Loucy (cell line): ENCODE results near the gene CENPB.

Source experiments
- H2AFZ ChIP-seq: fragments of 200-600 bp; sonication (generic); 2 replicates; pipeline ENCODE4 v1.6.0; 2016; ENCODE audit warnings: antibody characterized with exemption, mild to moderate bottlenecking, low read length, moderate library complexity
- H3F3A ChIP-seq: fragments of 200-600 bp; 2 replicates; pipeline ENCODE4 v1.6.0; 2016; ENCODE audit warnings: antibody characterized with exemption, low read depth, mild to moderate bottlenecking
- H3K27me3 ChIP-seq: fragments of 200-600 bp; sonication (generic); 2 replicates; pipeline ENCODE4 v1.6.1; 2014; ENCODE audit warnings: low read length, mild to moderate bottlenecking; ENCODE audit not compliant: insufficient read depth, poor library complexity, severe bottlenecking
- H3K36me3 ChIP-seq: fragments of 200-600 bp; sonication (generic); 2 replicates; pipeline ENCODE4 v1.6.1; 2016; ENCODE audit warnings: low read length; ENCODE audit not compliant: insufficient read depth
- H3K4me1 ChIP-seq: fragments of 200-600 bp; sonication (generic); 2 replicates; pipeline ENCODE4 v1.5.1; 2014; ENCODE audit warnings: low read length, mild to moderate bottlenecking; ENCODE audit not compliant: insufficient read depth, poor library complexity, severe bottlenecking
- H3K4me2 ChIP-seq: fragments of 200-600 bp; sonication (generic); 2 replicates; pipeline ENCODE4 v1.6.0; 2014; ENCODE audit warnings: antibody characterized with exemption, low read length, low read depth, mild to moderate bottlenecking; ENCODE audit not compliant: poor library complexity, severe bottlenecking
- H3K4me3 ChIP-seq: fragments of 200-600 bp; sonication (generic); 2 replicates; pipeline ENCODE4 v1.5.1; 2014; ENCODE audit warnings: low read length, mild to moderate bottlenecking, mixed read lengths; ENCODE audit not compliant: poor library complexity, severe bottlenecking
- H3K79me2 ChIP-seq: fragments of 200-600 bp; sonication (generic); 2 replicates; pipeline ENCODE4 v1.6.1; 2014; ENCODE audit warnings: low read length; ENCODE audit not compliant: insufficient read depth
- H3K9ac ChIP-seq: fragments of 200-600 bp; sonication (generic); 2 replicates; pipeline ENCODE4 v1.6.0; 2014; ENCODE audit warnings: mild to moderate bottlenecking, low read depth, low read length, moderate library complexity; ENCODE audit not compliant: poor library complexity, severe bottlenecking
- H3K9me2 ChIP-seq: fragments of 200-600 bp; sonication (generic); replicated peaks from 2 replicates; pipeline ENCODE4 v1.6.1; 2016; ENCODE audit warnings: low read depth, low read length, mixed read lengths
- H3K9me3 ChIP-seq: fragments of 200-600 bp; sonication (generic); 2 replicates; pipeline ENCODE4 v1.6.1; 2014; ENCODE audit warnings: mild to moderate bottlenecking, antibody characterized with exemption, low read length, low read depth; ENCODE audit not compliant: insufficient read depth
- H4K20me1 ChIP-seq: fragments of 200-600 bp; sonication (generic); 2 replicates; pipeline ENCODE4 v1.6.0; 2014; ENCODE audit warnings: antibody characterized with exemption, low read length, mild to moderate bottlenecking; ENCODE audit not compliant: insufficient read depth, poor library complexity, severe bottlenecking
- EZH2phosphoT487 ChIP-seq: fragments of 200-600 bp; IDR thresholded peaks from 2 replicates; pipeline ENCODE4 v1.6.1; 2018; ENCODE audit warnings: antibody characterized with exemption, mild to moderate bottlenecking, moderate library complexity, borderline replicate concordance
- TF ChIP-seq, protein P1 (sequence below): fragments of 200-600 bp; sonication (generic); conservative IDR thresholded peaks from 2 replicates; pipeline ENCODE4 v1.5.1; 2014; ENCODE audit warnings: mild to moderate bottlenecking, antibody characterized with exemption, low read length

The CENPB gene

DNA sequence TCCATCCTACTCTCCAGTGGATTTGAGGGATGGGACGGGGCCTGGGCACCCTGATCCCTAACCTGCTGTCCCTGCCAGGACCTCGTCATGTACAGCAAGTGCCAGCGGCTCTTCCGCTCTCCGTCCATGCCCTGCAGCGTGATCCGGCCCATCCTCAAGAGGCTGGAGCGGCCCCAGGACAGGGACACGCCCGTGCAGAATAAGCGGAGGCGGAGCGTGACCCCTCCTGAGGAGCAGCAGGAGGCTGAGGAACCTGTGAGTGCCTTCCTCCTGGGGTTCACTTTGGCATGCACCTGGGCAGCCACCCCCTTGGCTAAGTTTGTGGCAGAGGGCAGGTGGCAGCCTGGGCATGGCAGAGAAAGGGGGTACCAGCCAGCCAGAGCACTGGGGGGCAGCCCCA lies 15.3 kb upstream of the CENPB start:
- H3F3A ChIP-seq, result peaks cover 1% of the 10 kb centered on the region; the same call in 1 of the 2 replicates
- H3K36me3 ChIP-seq, result peaks cover 57% of the 10 kb centered on the region; the same call in 1 of the 2 replicates
- H2AFZ ChIP-seq, result no peak overlapping the region
- H3K9me3 ChIP-seq, result no peaks in the 10 kb centered on the region
- H3K4me2 ChIP-seq, result no peak overlapping the region
- no peaks in the 10 kb centered on the region for H3K27me3 ChIP-seq
- TF ChIP-seq EZH2phosphoT487, result no peak
- TF ChIP-seq, protein P1, sequence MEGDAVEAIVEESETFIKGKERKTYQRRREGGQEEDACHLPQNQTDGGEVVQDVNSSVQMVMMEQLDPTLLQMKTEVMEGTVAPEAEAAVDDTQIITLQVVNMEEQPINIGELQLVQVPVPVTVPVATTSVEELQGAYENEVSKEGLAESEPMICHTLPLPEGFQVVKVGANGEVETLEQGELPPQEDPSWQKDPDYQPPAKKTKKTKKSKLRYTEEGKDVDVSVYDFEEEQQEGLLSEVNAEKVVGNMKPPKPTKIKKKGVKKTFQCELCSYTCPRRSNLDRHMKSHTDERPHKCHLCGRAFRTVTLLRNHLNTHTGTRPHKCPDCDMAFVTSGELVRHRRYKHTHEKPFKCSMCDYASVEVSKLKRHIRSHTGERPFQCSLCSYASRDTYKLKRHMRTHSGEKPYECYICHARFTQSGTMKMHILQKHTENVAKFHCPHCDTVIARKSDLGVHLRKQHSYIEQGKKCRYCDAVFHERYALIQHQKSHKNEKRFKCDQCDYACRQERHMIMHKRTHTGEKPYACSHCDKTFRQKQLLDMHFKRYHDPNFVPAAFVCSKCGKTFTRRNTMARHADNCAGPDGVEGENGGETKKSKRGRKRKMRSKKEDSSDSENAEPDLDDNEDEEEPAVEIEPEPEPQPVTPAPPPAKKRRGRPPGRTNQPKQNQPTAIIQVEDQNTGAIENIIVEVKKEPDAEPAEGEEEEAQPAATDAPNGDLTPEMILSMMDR, result no peak
- no peaks in the 10 kb centered on the region for H3K9me2 ChIP-seq
- H3K79me2 ChIP-seq, result peaks cover 47% of the 10 kb centered on the region
- H3K4me1 ChIP-seq, result peaks cover 30% of the 10 kb centered on the region
- no peak overlapping the region for H3K4me3 ChIP-seq
- no peak overlapping the region for H3K9ac ChIP-seq
- peaks cover 27% of the 10 kb centered on the region for H4K20me1 ChIP-seq

DNA sequence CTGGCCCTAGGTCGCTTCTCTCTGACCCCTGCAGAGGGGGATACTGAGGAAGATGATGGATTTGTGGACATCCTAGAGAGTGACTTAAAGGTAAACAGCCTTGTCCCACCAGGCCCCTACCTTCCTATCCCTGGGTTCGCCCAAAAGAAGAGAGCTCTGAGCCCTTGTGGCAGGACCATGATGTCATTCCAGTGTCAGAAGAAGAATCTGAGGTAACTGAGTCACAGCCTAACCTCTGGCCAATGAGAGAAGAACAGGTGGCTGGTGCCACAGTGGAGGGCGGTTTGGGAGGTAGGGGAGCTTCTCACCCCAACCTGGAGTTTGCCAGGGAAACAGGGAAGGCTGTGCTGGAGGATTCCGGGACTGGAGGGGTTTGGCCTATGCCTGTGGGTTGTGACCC lies 14.8 kb upstream of the CENPB start:
- Histone ChIP-seq H3K36me3 (peaks cover 57% of the 10 kb centered on the region; the same call in 1 of the 2 replicates), H3K9me3 (no peaks in the 10 kb centered on the region), H3K27me3 (no peaks in the 10 kb centered on the region), H3K4me2 (no peak overlapping the region), H3K4me1 (peaks cover 33% of the 10 kb centered on the region), H3K9ac (no peak overlapping the region), H2AFZ (no peak overlapping the region), H3K79me2 (peaks cover 53% of the 10 kb centered on the region), H3K4me3 (no peak overlapping the region), H3K9me2 (no peaks in the 10 kb centered on the region), H3F3A (no peaks in the 10 kb centered on the region), H4K20me1 (peaks cover 31% of the 10 kb centered on the region)
- no peak for TF ChIP-seq EZH2phosphoT487
- TF ChIP-seq, protein P1, result no peak

DNA sequence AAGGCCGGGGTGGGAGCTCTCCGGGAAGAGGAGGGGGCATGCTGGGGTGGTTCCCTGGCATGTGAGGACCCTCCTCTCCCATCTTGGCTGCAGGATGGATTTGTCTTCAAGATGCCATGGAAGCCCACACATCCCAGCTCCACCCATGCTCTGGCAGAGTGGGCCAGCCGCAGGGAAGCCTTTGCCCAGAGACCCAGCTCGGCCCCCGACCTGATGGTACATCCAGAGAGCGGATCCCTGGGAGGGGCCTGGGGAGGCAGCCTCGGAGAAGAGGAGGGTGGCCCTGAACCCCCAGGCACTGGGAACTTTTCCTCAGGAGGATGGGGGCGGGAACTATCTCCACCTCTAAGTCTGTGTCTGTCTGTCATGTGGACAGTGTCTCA lies 14.3 kb upstream of the CENPB start:
- H3F3A ChIP-seq, result no peaks in the 10 kb centered on the region
- H3K9ac ChIP-seq, result no peak overlapping the region
- no peak overlapping the region for H3K4me3 ChIP-seq
- peaks cover 54% of the 10 kb centered on the region for H3K79me2 ChIP-seq
- H4K20me1 ChIP-seq, result peaks cover 31% of the 10 kb centered on the region
- no peaks in the 10 kb centered on the region for H3K9me3 ChIP-seq
- TF ChIP-seq, protein P1, result no peak
- no peak for TF ChIP-seq EZH2phosphoT487
- H3K4me2 ChIP-seq, result no peak overlapping the region
- no peak overlapping the region for H2AFZ ChIP-seq
- no peaks in the 10 kb centered on the region for H3K9me2 ChIP-seq
- peaks cover 33% of the 10 kb centered on the region for H3K4me1 ChIP-seq
- no peaks in the 10 kb centered on the region for H3K27me3 ChIP-seq
- peaks cover 57% of the 10 kb centered on the region; the same call in 1 of the 2 replicates for H3K36me3 ChIP-seq
